Measurements from ENCODE around the gene KRTAP4-9.
"Not testable (repeated sequence)": the region's sequence is repeated elsewhere in the genome, so short reads cannot be mapped to it uniquely, and the experiment has no call there.

Gene KRTAP4-9

DNA sequence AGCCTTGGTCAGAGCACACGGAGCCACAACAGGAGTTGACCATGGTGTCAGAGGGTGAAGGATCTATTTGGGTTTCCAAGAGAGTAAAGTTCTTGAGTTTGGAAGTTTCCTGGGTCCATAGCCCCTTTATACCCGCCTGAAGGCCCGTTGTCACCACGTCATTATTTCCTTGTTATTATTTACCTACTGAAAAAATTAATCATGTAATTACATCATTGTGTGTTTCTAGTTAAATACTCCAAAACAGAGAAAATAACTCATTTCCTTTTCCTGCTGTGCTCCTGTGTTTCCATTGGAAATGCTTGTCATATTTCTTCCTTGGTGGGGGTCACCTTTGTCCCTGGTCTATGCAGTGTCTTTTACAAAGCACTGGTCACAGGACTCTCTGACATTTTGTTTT is 7.1 kb upstream of the KRTAP4-9 start, which contains the start of gene KRTAP4-8:
Gene KRTAP4-8, minus strand, starts transcription at position 101 of the 400 bp plus-strand sequence. Its CDS starts 58 bp downstream, at position 43.
- DNase-seq (ENCODE audit: low read depth), result no peak

DNA sequence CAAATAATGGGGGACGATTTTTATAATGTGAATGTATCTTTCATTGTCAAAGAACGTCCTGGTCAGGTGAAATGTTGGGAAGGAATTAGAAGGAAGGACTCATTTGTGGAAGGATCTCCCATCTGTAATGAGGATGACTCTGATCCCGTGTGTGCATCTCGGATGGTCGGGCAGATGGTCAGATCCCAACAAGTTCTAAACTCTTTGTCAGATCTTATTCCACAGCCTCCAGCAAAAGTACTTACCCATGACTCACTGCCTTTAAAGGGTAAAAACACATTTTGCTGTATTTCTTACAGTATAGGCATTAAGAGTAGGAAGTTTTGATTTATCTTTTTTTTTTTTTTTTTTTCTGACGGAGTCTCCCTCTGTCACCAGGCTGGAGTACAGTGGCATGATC is 6.7 kb upstream of the KRTAP4-9 start:
- DNase-seq (ENCODE audit: low read depth), result no peak

GRCh38 chr17:41099682-41100480 is 5.3 kb upstream of the KRTAP4-9 start:
- DNase-seq (ENCODE audit: low read depth), result not testable (repeated sequence)

- DNase-seq (ENCODE audit: low read depth), result no peak
Measured at GRCh38 chr17:41101586-41102259, 3.5 kb upstream of the KRTAP4-9 start, which contains the start of gene KRTAP4-16. KRTAP4-16 (minus strand) TSS chr17:41102209; CDS start chr17:41102209, 0 bp downstream.

DNA sequence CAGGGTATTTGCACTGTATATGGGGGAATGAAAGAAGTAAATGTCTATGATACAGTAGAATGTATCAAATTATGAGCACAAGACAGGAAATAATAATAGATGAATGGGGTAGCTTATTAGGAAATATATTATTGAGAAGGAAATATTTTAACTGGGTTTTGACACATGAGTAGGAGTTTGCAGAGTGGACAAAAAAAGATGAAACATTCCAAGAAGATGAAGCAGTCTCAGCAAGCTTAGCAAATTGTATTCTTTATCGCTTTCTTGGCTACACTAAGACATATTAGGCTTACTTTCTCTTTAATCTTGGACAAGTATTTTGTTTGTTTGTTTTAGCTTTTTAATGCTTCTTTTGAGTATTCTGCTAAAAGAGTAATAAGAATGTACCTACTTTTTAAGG is 1.3 kb upstream of the KRTAP4-9 start:
- DNase-seq (ENCODE audit: low read depth), result no peak

DNA sequence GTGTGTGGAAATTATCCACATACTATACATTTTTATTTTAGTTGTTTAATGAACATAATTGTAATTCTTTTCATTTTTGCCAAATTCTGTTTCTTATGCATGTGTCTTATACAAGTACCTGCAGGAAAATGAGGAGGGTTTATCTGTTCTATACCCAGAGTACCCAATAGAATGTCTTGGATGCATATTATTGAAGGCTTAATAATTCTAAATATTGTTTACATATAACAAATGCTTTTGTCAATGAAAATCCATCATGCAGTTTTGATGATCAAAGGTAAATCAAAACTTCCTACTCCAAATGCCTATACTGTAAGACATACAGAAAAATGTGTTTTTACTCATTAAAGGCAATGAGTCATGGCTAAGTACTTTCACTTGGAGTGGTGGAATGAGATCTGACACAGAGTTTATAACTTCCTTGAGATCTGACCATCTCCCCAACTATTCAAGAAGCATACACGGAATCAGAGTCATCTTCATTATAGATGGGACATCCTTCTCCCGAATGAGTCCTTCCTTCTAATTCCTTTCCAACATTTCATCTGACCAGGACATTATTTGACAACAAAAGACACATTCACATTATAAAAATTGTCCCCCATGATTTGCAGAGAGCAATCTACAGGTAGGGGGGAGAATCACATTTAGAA is 677 bp upstream of the KRTAP4-9 start:
- not testable (repeated sequence) for DNase-seq (ENCODE audit: low read depth)

- no peak for DNase-seq (ENCODE audit: low read depth)
Measured at GRCh38 chr17:41107941-41108450, 2.8 kb downstream of the KRTAP4-9 start.

DNA sequence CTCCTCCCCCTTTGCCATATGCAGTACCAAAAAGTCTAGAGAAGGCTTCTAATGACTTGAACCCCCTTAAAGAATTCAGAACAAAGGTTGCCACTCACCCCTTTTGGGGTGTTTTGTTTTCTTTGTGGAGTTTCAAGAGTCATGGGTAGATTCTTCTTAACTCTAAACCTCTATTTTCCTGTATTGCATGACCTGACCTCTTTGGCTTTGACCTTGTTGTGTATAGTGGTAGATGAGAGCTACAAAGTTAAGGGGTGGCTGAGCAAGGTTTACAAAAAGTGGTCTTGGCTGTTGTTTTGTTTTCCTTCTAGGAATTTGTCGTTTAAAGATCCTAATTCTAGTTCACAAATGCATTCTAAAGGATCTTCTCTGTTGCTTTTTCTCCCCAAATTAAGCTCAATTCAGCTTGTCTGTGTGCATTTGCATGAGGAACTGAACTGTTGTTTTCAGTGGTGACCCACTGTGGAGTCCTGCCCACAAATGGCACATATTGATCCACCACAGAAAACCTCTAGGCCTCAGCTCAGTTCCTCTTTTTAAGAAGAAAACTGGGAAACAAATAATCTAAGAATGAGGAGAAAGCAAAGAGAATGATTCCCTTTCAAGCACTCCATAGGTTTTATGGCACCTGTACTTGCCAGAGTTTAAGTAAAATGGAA is 3.7 kb downstream of the KRTAP4-9 start:
- DNase-seq (ENCODE audit: low read depth), result not testable (repeated sequence)

DNA sequence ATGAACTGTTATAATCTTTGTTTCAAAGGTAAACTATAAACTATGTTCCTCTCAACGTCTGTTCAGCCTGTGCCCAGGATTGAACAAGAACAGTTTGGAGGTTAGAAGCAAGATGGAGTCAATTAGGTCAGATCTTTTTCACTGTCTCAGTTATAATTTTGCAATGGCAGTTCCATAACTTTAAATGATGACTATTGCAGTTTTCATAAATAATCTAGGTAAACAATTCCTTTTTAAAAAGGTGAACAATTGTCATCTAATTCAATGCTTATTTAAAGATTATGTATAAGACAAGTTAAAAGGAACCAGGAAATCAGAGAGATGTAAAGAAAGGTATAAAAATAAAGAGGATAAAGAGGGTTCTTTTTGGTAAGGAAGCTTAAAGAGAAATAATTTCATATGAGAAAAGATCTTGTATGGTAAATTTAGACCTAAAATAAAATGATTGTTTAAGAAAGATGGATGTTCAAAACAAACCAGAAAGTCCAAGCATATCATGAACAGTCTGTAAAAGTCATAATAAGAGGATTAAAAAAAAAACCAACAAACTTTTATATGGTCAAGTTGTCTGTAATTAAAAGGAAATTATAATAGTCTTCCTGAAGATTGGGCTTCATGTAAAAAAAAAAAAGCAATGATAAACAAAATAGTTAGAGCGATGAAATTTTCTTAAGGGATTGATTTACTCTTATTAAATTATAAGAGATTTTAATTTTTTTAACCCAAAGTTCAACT is 6.1 kb downstream of the KRTAP4-9 start:
- no peak for DNase-seq (ENCODE audit: low read depth)

DNA sequence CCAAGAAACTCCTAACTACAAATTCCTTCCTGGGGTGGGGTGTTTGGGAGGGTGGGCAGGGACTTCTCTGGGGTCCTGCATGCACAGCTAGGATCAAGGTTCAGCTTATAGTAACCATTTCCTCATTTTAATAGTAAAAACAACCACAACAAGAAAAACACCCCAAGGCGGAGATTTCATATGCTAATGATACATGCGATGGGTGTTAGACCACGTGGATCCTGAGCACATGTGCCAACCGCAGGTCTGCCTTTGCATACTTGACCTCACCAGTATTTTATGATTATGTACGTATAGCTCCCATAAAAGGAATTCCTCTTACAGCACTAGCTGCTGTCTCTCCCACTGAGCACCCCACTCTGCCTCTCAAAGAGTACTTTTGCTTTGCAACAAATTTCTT is 11.1 kb downstream of the KRTAP4-9 start:
- DNase-seq (ENCODE audit: low read depth), result no peak

- DNase-seq (ENCODE audit: low read depth), result not testable (repeated sequence)
Measured at GRCh38 chr17:41117846-41118386, 12.7 kb downstream of the KRTAP4-9 start, which contains the start of gene KRTAP4-11. KRTAP4-11 (minus strand) TSS chr17:41118373; CDS start chr17:41118315, 58 bp downstream.

DNA sequence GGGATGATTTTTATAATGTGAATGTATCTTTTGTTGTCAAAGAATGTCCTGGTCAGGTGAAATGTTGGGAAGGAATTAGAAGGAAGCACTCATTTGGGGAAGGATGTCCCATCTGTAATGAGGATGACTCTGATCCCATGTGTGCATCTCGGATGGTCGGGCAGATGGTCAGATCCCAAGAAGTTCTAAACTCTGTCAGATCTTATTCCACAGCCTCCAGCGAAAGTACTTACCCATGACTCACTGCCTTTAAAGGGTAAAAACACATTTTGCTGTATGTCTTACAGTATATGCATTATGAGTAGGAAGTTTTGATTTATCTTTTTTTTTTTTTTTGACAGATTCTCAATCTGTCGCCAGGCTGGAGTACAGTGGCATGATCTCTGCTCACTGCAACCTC is 13.5 kb downstream of the KRTAP4-9 start:
- DNase-seq (ENCODE audit: low read depth), result no peak

DNA sequence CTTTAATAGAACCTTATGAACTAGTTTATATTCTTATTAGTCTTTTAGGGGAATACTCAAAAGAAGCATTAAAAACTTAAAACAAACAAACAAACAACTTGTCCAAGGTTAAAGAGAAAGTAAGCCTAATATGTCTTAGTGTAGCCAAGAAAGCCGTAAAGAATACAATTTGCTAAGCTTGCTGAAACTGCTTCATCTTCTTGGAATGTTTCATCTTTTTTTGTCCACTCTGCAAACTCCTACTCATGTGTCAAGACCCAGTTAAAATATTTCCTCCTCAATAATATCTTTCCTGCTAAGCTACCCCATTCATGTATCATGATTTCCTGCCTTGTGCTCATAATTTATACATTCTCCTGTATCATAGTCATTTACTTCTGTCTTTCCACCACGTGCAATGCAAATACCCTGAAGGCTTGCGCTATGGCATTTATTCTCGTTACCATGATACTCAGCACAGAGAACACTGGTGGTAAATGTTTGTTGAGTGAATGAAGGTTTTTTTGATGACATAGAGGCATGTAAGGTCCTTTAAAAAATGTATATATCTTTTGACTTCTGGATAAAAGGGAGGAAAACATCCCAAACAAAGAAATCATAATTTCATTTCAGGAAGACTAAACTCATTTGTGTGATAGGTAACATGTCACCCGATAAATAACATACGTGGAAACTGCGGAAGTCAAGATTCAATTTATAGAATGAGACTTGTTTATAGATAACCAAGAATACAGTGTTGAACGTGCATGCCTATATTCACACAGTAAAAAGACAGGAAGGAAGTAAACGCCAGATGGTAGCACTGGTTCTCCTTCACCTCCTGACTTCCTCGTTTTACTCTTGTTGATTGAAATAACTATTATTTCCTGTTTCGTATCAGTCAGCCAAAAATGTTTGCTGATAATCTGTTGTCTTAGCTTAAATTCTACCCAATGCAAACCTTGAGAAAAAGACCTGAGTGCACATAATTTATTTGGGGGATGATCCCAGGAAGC is 14.8 kb downstream of the KRTAP4-9 start:
- DNase-seq (ENCODE audit: low read depth), result not testable (repeated sequence)

GRCh38 chr17:41121742-41122141 is 16.6 kb downstream of the KRTAP4-9 start:
- no peak for DNase-seq (ENCODE audit: low read depth)

DNA sequence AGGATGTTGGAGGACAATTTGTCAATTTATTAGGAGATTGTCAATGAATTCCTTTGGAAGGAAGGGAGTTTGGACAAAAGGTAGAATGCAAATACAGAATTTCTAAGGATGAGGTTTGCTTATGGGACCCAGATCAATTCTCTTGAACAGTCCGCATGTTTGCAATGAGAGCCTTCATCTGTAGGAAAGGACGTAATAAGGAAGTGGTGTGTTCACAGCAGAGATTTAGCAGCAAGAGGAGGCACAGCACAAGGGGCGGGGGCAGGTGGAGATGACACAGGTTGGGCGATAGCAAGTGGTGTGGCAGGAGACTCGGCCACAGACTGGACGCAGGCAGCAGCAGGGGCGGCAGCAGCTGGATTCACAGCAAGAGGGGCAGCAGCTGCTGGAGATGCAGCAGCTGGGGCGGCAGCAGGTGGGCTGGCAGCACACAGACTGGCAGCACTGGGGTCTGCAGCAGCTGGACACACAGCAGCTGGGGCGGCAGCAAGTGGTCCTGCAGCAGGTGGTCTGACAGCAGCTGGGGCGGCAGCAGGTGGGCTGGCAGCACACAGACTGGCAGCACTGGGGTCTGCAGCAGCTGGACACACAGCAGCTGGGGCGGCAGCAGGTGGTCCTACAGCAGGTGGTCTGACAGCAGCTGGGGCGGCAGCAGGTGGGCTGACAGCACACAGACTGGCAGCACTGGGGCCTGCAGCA is 18.3 kb downstream of the KRTAP4-9 start:
- DNase-seq (ENCODE audit: low read depth), result not testable (repeated sequence)

- not testable (repeated sequence) for DNase-seq (ENCODE audit: low read depth)
Measured at GRCh38 chr17:41123991-41124371, 18.8 kb downstream of the KRTAP4-9 start, which contains the start of gene KRTAP4-12. KRTAP4-12 (minus strand) TSS chr17:41124182; CDS start chr17:41124122, 60 bp downstream.

DNA sequence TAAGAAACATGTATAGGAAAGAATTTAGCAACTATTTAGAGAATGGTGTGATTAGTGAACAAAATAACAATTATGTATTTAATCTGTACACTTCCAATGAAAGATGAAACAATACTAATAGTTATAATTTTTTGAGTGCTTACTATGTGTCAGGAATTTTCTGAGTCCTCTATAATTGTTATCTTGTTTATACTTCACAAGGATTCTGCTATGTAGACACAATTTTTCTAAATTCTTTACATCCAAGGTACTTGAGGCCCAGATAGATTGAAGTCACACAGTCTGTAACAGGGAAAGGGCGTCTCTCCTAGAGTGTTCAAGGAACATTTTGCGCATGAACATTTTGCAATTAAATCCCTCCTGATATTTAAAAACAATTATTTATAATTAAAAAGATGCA is 19.9 kb downstream of the KRTAP4-9 start:
- no peak for DNase-seq (ENCODE audit: low read depth)

DNA sequence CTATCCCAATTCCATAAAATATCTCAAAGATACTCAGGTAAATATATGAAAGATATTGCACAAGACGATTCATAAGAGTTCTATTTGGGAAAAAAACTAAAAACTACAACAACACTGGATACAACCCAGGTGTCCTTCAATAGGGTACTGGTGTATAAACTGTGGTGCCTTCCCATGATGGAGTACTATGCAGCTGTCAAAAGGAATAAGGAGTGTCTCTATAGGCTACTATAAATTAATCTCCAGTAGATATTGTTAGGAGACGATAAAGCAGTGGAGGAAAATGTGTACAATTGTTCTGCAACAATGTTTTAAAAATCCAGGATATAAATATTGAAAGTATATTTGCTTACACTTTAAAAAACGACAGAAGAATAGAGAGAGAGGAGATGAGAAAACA is 21.2 kb downstream of the KRTAP4-9 start:
- DNase-seq (ENCODE audit: low read depth), result no peak

GRCh38 chr17:41127371-41127770 is 22.2 kb downstream of the KRTAP4-9 start:
- no peak for DNase-seq (ENCODE audit: low read depth)

All from stimulated activated CD8-positive, alpha-beta memory T cell treated with anti-CD3 and anti-CD28 coated beads, Interleukin-12 subunit alpha, Interleukin-12 subunit beta, amount 100 ng/mL, for 1 hour (primary cell).